ENCODE measurements around the gene TBC1D3B.

GRCh38 chr17:36198831-36199465 is 22.5 kb upstream of the TBC1D3B start:
- TF ChIP-seq POLR2AphosphoS5 (IDR thresholded peaks at IDR 0.05; ENCODE audit: insufficient read depth in 1 of 2, low read depth in 1 of 2) (no peak), CTCF (IDR thresholded peaks at IDR 0.05) (no peak)

Data from vagina (tissue), 2 donors.